ENCODE data around the gene FBN2.

The FBN2 gene

DNA sequence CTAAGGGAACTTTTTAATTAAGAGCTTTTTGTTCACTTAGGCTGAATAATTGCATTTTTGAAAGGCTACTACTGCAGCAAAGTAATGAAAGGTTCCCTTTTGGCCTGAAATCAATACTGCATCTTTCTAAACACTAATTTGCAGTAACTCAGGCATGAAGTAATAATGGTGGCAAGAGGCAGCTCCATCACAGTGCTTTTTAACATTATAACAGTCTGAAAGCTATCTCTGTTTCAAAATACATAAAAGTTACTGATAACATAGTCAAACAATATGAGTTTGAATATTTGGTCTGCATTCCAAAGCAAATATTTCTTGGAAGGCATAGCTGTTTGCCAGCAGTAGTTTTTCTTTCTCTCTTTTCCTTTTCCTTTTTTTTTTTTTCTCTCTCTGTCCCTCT lies 113.4 kb downstream of the FBN2 start:
- H3K9ac ChIP-seq (ENCODE audit: low read depth, low read length): no peak overlapping the region
- 0 out of 2 replicates have a peak, but pooled peaks cover 4% of the 10 kb centered on the region for H3K9me3 ChIP-seq (ENCODE audit: insufficient read depth, low read depth, low read length)
- no peak overlapping the region for H3K4me3 ChIP-seq (ENCODE audit: low read length)
- no peak overlapping the region for H3K27ac ChIP-seq (ENCODE audit: low read depth, low read length)
- H3K27me3 ChIP-seq (ENCODE audit: insufficient read depth, low read length): no peaks in the 10 kb centered on the region
- H3K36me3 ChIP-seq (ENCODE audit: insufficient read depth, low read length): peaks cover 7% of the 10 kb centered on the region; the same call in 1 of the 2 replicates
- H3K4me1 ChIP-seq (ENCODE audit: insufficient read depth, low read length): peaks cover 5% of the 10 kb centered on the region

DNA sequence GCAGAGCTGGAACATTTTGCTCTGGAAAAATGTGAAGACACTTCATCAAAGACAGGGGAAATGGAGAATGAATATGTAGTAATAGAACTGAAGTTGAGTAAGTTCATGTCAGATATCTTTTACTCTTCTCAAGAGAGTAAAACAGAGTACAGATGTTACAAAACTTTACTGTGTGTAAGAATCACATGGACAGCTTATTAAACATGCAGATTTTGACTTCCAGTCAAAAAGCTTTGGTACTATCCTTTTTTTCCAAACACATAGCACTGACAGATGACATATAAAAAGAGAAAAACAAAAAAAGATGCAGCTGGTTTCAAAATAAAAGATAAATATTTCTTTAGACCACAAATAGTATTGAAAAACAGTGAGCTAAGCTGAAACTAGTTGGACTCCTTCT lies 115.4 kb downstream of the FBN2 start:
- no peaks in the 10 kb centered on the region for H3K27me3 ChIP-seq (ENCODE audit: insufficient read depth, low read length)
- peaks cover 7% of the 10 kb centered on the region; the same call in 1 of the 2 replicates for H3K36me3 ChIP-seq (ENCODE audit: insufficient read depth, low read length)
- peaks cover 5% of the 10 kb centered on the region for H3K4me1 ChIP-seq (ENCODE audit: insufficient read depth, low read length)
- 0 out of 2 replicates have a peak, but pooled peaks cover 4% of the 10 kb centered on the region for H3K9me3 ChIP-seq (ENCODE audit: insufficient read depth, low read depth, low read length)
- no peak overlapping the region for H3K27ac ChIP-seq (ENCODE audit: low read depth, low read length)
- no peak overlapping the region for H3K9ac ChIP-seq (ENCODE audit: low read depth, low read length)
- no peak overlapping the region for H3K4me3 ChIP-seq (ENCODE audit: low read length)

DNA sequence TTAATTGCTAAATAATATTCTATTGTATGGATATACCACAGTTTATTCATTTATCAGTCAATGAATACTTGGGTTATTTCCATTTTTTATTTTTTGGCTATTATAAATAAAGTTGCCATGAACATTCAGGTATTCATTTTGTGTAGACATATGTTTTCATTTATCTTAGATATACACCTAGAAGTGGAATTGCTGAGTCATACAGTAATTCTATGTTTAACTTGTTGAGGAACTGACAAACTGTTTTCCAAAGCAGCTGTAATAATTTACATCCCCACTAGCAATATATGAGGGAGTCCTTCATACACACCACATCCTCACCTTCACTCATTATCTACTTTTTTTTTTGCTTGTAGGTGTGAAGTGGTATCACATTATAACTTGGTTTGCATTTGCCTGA lies 123.6 kb downstream of the FBN2 start:
- no peak overlapping the region for H3K27ac ChIP-seq (ENCODE audit: low read depth, low read length)
- H3K36me3 ChIP-seq (ENCODE audit: insufficient read depth, low read length): peaks cover 7% of the 10 kb centered on the region; the same call in 1 of the 2 replicates
- H3K9me3 ChIP-seq (ENCODE audit: insufficient read depth, low read depth, low read length): peaks cover 3% of the 10 kb centered on the region; the same call in 1 of the 2 replicates
- H3K9ac ChIP-seq (ENCODE audit: low read depth, low read length): no peak overlapping the region
- H3K27me3 ChIP-seq (ENCODE audit: insufficient read depth, low read length): no peaks in the 10 kb centered on the region
- no peak overlapping the region for H3K4me3 ChIP-seq (ENCODE audit: low read length)
- H3K4me1 ChIP-seq (ENCODE audit: insufficient read depth, low read length): peaks cover 10% of the 10 kb centered on the region

DNA sequence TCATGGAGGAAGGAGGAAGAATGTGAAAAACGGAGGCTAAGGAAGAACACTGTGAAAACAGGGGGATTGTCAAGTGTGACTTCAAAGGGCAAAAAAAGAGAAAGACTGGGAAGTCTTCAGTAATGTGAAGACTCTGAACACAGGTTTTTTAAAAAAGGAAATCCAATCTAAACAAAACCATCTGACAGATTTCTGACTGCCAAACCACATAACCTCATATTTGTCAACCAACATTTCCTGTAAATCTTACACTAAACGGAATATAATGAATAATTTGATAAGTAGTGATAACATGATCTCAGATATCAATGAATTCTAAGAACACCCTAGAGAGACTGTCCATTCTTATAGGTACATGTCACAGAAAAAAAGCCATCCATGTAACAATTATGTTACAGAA lies 124.7 kb downstream of the FBN2 start:
- Histone ChIP-seq H3K4me3 (ENCODE audit: low read length) (no peak overlapping the region), H3K27ac (ENCODE audit: low read depth, low read length) (no peak overlapping the region), H3K27me3 (ENCODE audit: insufficient read depth, low read length) (no peaks in the 10 kb centered on the region), H3K36me3 (ENCODE audit: insufficient read depth, low read length) (peaks cover 7% of the 10 kb centered on the region; the same call in 1 of the 2 replicates), H3K9ac (ENCODE audit: low read depth, low read length) (no peak overlapping the region), H3K4me1 (ENCODE audit: insufficient read depth, low read length) (peaks cover 21% of the 10 kb centered on the region), H3K9me3 (ENCODE audit: insufficient read depth, low read depth, low read length) (peaks cover 3% of the 10 kb centered on the region; the same call in 1 of the 2 replicates)
- 89% methylated on average over 1 of the region's 2 CpGs for WGBS

DNA sequence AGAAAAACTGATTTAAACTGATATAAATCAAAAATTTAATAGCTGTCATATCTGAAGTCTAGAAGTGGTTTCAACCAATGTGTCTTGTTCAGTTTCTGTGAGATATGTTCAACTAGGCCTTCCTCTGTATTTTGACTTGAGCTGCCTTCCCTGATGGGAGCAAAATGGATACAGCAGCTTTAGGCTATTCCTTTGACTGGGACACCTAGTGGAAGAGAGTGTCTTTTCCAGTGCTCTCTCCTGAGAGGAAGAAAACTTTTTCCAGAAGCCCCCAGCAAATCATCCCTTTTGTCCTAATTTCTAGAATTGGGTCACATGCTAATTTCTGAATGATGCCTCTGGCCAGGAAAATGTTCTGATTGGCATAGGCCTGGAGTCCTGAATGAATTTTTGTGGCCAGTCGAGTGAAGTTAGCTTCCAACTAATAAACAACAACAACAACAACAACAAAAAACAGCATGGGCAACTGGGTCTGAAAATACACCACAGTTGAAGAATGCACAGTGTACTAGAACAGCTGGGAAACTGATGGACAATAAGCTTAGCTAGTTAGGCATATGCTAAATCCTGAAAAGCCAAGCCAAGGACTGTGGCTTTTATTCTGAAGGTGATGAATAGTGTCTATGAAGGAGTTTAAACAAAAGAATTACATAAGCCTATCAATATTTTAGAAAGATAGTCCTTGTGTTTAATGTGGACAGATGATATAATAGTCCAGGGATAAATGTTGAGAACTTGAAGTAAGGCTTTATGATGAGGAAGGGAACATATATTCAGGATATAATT lies 125.7 kb downstream of the FBN2 start:
- Histone ChIP-seq H3K27me3 (ENCODE audit: insufficient read depth, low read length) (no peaks in the 10 kb centered on the region), H3K27ac (ENCODE audit: low read depth, low read length) (no peak overlapping the region), H3K9ac (ENCODE audit: low read depth, low read length) (no peak overlapping the region), H3K4me3 (ENCODE audit: low read length) (no peak overlapping the region), H3K4me1 (ENCODE audit: insufficient read depth, low read length) (peaks cover 31% of the 10 kb centered on the region), H3K9me3 (ENCODE audit: insufficient read depth, low read depth, low read length) (peaks cover 3% of the 10 kb centered on the region; the same call in 1 of the 2 replicates), H3K36me3 (ENCODE audit: insufficient read depth, low read length) (peaks cover 14% of the 10 kb centered on the region; the same call in 1 of the 2 replicates)
- 100% methylated on average over 1 of the region's 1 CpG for WGBS

DNA sequence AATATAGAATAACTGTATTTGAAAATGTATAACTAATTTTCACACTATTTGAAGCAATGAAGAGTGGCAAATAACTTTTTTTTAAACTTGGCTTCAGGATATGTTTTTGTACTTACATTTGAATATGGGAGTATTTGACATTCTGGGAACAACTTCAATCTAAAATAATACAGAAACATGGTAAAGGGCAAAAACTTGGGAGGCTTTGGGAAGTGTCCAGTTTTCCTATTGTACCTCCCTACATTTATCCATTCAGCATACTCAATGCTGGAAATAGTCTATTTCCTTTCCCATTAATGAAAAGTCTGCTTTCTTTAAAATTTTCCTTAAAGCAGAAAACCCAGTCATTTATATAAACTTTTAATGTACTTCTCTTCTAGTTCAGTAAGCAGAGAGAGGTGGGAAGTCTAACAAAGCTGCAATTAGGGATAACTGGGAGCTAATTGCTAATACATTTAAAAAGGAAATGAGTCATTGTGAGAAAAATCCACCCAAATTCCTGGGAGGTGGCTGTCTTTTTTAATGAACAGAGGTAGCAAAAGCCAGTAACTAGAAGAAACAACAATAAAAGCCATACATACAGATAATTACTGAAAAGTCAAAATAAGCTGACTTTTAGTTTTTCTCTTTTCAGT lies 128.8 kb downstream of the FBN2 start:
- Histone ChIP-seq H3K27me3 (ENCODE audit: insufficient read depth, low read length) (no peaks in the 10 kb centered on the region), H3K27ac (ENCODE audit: low read depth, low read length) (no peak overlapping the region), H3K9ac (ENCODE audit: low read depth, low read length) (no peak overlapping the region), H3K4me3 (ENCODE audit: low read length) (no peak overlapping the region), H3K9me3 (ENCODE audit: insufficient read depth, low read depth, low read length) (no peaks in the 10 kb centered on the region), H3K4me1 (ENCODE audit: insufficient read depth, low read length) (peaks cover 40% of the 10 kb centered on the region), H3K36me3 (ENCODE audit: insufficient read depth, low read length) (peaks cover 14% of the 10 kb centered on the region; the same call in 1 of the 2 replicates)

DNA sequence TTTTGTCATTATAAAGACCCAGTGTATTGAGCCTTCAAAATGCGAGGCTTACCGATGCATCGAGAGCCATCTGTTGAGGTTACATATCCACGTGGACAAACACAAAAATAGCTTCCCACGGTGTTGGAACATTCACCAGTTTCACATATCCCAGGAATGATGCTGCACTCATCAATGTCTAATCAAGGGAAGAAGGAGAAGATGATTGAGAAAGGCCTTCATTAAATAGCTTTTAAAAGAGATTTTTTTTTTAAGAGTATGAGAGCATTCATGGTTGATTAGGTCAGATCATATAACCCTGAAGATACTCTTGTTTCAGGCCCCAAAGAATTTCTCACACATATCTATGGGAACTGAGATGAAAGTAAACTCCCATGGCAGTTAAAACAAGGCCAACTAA lies 129.4 kb downstream of the FBN2 start:
- peaks cover 16% of the 10 kb centered on the region; the same call in 1 of the 2 replicates for H3K36me3 ChIP-seq (ENCODE audit: insufficient read depth, low read length)
- H3K27ac ChIP-seq (ENCODE audit: low read depth, low read length): no peak overlapping the region
- H3K9ac ChIP-seq (ENCODE audit: low read depth, low read length): no peak overlapping the region
- H3K4me3 ChIP-seq (ENCODE audit: low read length): no peak overlapping the region
- peaks cover 40% of the 10 kb centered on the region for H3K4me1 ChIP-seq (ENCODE audit: insufficient read depth, low read length)
- 88% methylated on average over 5 of the region's 5 CpGs for WGBS
- no peaks in the 10 kb centered on the region for H3K9me3 ChIP-seq (ENCODE audit: insufficient read depth, low read depth, low read length)
- no peaks in the 10 kb centered on the region for H3K27me3 ChIP-seq (ENCODE audit: insufficient read depth, low read length)

DNA sequence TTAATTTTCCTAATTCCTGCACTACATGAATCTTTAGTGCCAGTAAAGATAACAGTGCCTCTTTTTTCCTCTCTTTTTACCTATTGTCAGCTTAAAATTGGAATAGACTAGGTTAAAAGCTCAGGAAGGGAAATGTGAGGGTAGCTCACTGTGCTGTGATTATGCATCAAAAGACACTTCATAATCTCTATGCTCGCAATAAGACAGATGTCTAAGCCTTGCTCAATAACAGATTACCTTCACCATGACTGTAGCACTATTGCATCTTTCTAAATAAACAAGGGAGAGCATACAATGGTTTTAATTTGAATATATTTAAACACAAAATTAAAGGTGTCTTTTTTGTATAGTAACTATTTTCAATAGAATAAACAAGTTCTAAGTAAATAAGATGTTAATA lies 130.1 kb downstream of the FBN2 start:
- no peaks in the 10 kb centered on the region for H3K9me3 ChIP-seq (ENCODE audit: insufficient read depth, low read depth, low read length)
- no peaks in the 10 kb centered on the region for H3K27me3 ChIP-seq (ENCODE audit: insufficient read depth, low read length)
- H3K27ac ChIP-seq (ENCODE audit: low read depth, low read length): no peak overlapping the region
- peaks cover 43% of the 10 kb centered on the region for H3K4me1 ChIP-seq (ENCODE audit: insufficient read depth, low read length)
- H3K36me3 ChIP-seq (ENCODE audit: insufficient read depth, low read length): peaks cover 16% of the 10 kb centered on the region; the same call in 1 of the 2 replicates
- H3K4me3 ChIP-seq (ENCODE audit: low read length): no peak overlapping the region
- H3K9ac ChIP-seq (ENCODE audit: low read depth, low read length): no peak overlapping the region
- 100% methylated on average over 1 of the region's 1 CpG for WGBS

DNA sequence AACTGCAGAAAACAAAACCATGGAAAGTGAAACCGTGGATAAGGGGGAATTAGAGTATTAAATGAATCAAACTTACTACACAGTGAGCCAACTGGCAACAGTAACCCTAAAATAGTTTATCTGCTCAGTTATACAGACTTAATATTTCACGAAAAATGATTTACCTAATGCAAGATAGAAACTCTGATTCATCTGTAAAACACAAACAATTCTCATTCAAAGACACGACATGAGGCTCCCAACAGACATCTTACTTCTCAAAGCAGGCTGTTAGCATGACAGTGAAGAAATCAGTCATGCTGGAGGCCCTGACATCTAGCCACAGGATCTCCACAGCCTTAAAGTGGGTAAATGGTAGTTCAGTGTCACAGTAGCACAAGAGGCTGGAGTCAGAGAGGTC lies 131.2 kb downstream of the FBN2 start:
- 68% methylated on average over 2 of the region's 3 CpGs for whole genome bisulfite sequencing
- no peaks in the 10 kb centered on the region for H3K27me3 ChIP-seq (ENCODE audit: insufficient read depth, low read length)
- no peak overlapping the region for H3K27ac ChIP-seq (ENCODE audit: low read depth, low read length)
- H3K36me3 ChIP-seq (ENCODE audit: insufficient read depth, low read length): peaks cover 16% of the 10 kb centered on the region; the same call in 1 of the 2 replicates
- H3K9me3 ChIP-seq (ENCODE audit: insufficient read depth, low read depth, low read length): no peaks in the 10 kb centered on the region
- H3K9ac ChIP-seq (ENCODE audit: low read depth, low read length): no peak overlapping the region
- H3K4me3 ChIP-seq (ENCODE audit: low read length): no peak overlapping the region
- peaks cover 50% of the 10 kb centered on the region for H3K4me1 ChIP-seq (ENCODE audit: insufficient read depth, low read length)

DNA sequence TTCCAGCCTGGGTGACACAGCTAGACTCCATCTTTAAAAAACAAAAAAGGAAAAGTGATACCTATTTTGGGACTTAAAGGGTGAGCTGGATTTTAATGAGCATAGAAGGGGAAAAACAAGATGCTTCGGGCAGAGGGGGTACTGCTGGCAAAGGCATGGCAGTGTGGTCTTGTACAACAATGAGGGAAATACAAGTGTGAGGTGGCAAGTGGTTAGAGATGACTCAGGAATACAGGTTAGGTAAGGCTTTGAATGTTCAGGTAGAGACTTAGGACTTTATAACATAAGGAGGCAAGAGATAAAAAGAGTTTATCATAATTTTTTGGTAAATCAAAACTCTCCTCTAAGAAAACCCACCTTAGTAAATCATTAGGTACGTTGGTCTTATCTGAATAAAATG lies 132.9 kb downstream of the FBN2 start:
- WGBS: 97% methylated on average over 2 of the region's 2 CpGs
- H3K4me1 ChIP-seq (ENCODE audit: insufficient read depth, low read length): peaks cover 47% of the 10 kb centered on the region
- H3K9ac ChIP-seq (ENCODE audit: low read depth, low read length): no peak overlapping the region
- no peaks in the 10 kb centered on the region for H3K27me3 ChIP-seq (ENCODE audit: insufficient read depth, low read length)
- H3K36me3 ChIP-seq (ENCODE audit: insufficient read depth, low read length): peaks cover 23% of the 10 kb centered on the region; the same call in 1 of the 2 replicates
- H3K9me3 ChIP-seq (ENCODE audit: insufficient read depth, low read depth, low read length): no peaks in the 10 kb centered on the region
- H3K4me3 ChIP-seq (ENCODE audit: low read length): no peak overlapping the region
- no peak overlapping the region for H3K27ac ChIP-seq (ENCODE audit: low read depth, low read length)

DNA sequence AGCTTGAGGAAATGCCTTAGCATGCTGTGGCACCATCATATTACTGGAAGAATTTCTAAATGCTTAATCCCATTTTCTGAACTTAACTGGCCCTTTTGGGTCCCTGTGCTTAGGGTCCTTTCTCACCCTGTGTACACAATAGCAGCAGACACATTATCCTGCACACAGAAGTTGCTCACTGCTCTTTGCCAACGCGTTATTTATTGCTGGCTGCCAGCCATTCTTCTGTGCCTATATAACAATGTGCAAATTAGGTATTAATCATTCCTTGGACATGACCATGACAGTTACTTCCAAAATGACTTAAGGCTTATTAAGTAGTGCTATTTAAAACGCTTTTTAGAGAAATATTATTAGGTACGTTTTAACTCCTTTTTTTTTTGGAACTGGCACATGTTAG lies 134.7 kb downstream of the FBN2 start:
- no peak overlapping the region for H3K4me3 ChIP-seq (ENCODE audit: low read length)
- peaks cover 23% of the 10 kb centered on the region; the same call in 1 of the 2 replicates for H3K36me3 ChIP-seq (ENCODE audit: insufficient read depth, low read length)
- no peak overlapping the region for H3K27ac ChIP-seq (ENCODE audit: low read depth, low read length)
- H3K4me1 ChIP-seq (ENCODE audit: insufficient read depth, low read length): peaks cover 29% of the 10 kb centered on the region
- no peaks in the 10 kb centered on the region for H3K9me3 ChIP-seq (ENCODE audit: insufficient read depth, low read depth, low read length)
- WGBS: 91% methylated on average over 3 of the region's 4 CpGs
- H3K27me3 ChIP-seq (ENCODE audit: insufficient read depth, low read length): no peaks in the 10 kb centered on the region
- H3K9ac ChIP-seq (ENCODE audit: low read depth, low read length): no peak overlapping the region
